HG02970 (cell line): Measurements from ENCODE around the gene ENAH.
"Not testable (repeated sequence)": the region's sequence is repeated elsewhere in the genome, so short reads cannot be mapped to it uniquely, and the experiment has no call there.

Experiments used
- ATAC-seq: cut with Tn5 transposase; IDR thresholded peaks from one replicate; pipeline ENCODE4 v1.9.1; 2021; ENCODE audit warnings: mild to moderate bottlenecking, moderate library complexity, moderate number of reproducible peaks; ENCODE audit not compliant: unreplicated experiment, low FRiP score

ENAH gene

DNA sequence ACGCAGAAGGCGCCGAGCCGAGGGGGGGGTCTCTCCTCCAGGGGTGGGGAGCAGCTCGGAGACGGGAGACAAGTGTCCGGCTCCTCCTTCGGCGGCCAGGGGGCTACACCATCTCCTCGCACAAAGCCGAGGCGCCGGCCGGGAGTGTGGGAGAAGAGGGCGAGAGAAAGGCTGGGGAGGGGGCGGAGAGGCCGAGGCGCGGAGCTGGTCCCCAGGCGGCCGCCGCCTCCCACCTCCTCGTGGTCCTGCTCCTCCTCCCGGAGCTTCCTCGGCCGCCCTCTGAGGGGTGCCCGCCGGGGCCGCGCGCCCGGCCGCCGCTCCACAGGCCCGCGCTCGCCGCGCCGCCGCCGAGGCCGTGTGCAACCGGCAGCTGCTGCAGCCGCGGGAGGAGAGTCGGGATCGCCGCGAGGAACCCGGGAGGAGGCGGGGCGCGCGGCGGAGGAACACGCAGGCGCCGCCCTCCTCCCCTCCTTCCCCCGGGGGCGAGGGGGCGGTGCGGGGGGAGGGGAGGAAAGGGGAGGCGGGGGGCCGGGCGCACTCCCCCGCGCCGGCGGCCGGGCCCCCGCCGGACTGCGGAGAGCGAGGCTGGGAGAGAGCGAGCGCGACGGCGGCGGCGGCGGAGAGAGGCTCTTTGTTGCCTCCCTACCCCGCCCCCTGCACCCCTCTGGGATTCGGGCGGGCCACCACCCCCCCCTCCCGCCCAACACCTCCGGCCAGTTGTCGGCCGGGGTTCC is at the start of gene ENAH:
ENAH (minus strand) TSS at position 395 of the 734 bp plus-strand sequence. CDS start 433 bp downstream, outside the sequence.
- ATAC-seq: no peak

DNA sequence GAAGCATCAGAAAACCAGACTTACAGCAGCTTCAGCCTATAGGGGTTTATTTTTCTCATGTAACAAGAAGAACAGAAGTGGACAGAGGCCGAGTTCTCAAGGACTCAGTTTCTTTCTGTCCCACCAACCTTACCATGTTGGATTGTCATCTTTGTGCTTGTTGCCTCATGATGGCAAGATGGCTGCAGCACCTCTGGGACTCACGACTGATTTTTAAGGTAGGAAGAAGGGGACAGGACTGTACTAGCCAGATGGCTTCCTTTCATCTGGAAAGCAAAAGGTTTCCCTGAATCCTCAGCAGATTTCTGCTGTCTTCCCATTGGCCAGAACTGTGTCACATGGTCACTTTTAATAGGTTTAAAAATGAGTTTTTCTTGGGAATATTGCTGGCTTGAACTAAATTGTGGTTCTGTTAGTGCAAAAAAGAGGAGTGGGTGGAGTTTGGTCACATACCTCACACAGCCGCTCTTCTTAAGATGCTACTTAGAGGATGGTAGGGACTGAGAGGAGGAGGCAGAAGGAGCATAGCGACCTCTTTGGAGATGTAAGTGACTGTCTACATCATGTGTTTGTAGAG is 48.1 kb upstream of the ENAH start:
- ATAC-seq: no peak

DNA sequence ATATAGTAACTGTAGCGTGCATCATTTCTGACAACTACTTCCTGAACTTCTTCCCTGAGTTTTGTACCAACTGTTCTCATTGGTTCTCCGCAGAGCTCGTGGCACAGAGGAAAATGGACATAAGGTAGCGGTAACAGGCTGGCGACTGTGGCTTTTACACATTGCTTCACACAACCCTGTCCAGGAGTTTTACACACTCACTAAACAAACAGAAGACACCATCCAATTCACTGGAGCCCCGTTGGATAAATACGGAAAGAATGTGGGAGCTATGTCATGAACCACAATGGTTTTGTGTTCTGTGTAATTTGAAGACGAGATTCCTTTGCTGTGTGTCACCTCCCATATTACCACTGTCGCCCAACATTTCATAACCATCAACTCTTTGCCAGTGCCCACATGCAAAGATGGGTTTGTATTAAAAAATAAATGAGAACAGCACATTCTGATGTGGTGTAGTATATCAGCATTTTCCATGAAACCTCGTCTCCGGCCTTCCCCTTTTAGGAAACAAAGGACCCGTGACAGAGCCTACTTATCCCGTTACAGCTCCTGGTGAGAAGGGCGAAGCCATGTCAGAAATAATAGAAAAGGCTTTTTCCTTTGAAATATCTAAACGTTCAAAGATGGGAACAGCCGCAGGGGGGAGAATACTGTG is 47.4 kb upstream of the ENAH start:
- ATAC-seq: no peak

DNA sequence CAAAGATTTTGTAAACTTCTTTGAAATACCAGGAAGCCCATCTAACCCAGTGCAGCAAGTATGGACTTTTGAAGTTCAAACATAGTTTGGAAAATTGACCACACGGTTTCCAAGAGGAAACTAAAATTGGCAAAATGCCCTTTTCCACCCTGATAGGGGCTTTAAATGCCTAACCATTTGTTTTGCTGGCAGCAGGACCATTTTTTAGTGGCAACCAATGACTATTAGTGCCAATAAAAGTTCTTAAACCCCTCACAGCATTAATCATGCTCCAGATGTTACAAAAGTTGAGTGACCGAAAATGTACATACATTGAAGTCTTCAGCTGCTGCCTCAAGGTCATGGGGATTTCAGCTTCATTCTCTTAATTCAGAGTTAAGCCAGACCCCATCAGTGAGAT is 46.4 kb upstream of the ENAH start:
- ATAC-seq: no peak

DNA sequence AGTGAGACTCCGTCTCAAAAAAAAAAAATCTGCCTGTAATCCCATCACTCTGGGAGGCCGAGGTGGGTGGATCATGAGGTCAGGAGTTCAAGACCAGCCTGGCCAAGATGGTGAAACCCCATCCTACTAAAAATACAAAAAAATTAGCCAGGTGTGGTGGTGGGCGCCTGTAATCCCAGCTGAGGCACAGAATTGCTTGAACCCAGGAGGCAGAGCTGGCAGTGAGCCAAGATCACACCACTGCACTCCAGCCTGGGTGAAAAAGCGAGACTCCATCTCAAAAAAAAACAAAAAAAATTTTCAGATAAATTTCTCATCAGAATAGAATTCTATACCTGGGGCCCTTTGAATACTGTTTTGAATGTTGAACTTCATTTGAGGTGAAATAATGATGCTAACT is 45.3 kb upstream of the ENAH start:
- not testable (repeated sequence) for ATAC-seq

DNA sequence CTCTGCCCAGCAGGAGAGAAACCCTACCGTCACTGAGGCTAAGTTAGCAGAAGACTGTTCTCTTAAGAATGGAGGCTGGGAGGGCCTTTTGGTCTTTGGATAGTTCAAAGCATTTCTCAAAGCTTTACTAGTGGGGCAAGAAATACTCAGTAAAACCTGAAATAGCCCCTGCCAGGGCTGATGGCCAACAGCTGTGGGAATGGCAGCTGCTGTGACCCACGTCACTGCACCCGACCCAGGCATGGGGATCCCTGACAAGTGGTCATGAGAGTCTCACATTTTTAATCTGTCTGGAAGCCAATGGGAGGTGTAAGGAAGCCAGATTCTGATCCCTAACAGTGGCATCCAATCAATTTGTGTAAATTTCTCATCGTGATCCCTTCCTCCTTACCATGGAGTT is 44.5 kb upstream of the ENAH start:
- no peak for ATAC-seq

DNA sequence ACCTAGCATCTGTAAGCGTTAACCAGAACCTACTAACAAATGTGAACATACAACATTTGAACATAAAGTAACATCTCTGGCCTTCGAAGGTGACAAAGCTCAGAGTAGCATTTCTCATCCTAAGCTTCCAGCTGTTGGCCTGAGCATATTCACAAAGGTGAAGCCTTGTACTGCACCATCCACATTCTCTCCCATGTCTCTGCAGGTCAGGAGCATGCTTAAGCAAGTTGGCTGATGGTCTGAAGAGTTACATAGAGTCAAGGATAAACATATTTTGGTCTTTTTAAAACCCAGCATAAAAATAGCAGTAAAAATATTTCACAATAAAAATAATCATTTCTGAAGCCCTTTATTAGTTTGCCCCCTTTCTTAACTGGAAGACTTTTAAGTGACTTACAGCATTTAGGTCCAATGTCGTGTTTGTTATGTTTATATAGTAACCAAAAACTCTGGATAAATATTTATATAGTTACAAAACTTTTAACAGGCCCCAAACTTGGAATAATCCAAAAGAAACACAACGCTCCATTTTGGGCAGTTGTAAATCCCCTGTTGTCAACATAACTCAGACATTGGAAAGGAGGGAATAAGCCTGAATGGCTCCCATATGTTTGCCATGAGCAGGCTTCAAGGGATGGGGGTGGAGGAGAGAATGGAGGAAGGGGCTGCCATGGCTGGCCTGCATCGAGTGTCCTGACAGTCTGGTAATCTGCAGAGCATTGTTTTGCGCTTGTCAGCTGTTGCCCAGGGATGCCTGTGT is 42.8 kb upstream of the ENAH start:
- ATAC-seq: no peak

DNA sequence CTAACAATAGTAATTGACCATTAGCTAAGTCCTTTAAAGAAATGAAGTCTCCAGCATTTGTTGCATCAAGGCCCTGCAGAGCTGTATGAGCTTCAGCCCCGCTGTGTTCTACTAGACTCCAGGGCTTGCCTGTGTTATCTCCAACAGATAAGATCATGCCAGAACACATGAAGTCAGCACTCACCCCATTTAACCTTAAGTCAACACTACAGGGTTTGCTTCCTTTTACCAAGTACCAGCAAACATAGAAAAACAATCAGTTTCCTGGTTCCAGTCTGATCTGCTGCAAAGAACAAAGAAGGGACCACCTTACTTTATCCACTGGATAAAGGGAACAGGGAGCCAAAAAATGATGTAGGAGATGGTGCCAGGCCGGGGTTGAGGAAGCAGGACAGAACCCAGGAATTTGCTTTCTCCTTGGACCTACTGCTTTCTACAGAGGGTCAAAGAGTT is 41.3 kb upstream of the ENAH start:
- no peak for ATAC-seq

DNA sequence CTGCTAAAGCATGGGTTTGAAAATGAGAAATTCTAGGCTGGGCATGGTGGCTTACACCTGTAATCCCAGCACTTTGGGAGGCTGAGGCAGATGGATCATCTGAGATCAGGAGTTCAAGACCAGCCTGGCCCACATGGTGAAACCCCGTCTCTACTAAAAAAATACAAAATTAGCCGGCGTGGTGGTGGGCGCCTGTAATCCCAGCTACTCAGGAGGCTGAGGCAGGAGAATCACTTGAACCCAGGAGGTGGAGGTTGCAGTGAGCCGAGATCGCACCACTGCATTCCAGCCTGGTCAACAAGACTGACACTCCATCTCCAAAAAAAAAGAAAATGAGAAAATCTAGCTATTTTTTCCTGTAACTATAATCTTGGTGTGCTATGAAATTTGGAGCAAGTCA is 40.8 kb upstream of the ENAH start:
- not testable (repeated sequence) for ATAC-seq

DNA sequence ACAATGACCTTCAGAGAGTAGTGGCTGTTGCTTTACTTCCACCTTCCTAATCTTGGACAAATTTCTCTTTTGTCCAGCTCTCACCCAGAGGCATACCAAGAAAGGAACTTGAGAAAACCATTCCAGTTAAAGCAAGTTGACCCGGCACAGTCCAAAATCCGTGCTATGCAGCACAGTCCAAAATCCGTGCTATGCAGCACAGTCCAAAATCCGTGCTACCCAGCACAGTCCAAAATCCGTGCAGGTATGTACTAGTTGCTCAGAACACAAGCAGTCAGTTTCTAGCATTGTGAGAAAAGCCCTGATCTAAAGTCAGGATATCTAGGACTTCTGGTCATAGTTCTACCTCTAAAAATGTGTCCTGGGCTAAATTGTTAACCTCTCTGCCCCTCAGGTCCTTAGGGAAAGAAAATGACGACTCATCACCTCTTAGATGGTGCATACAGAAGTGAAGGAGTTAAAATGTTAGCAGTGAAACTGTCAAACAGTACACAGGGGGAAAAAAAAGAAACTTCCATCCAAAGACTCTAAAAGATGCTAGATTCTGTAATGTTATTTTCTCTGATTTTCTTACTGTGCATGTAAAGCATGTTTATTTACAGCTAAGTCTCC is 40.3 kb upstream of the ENAH start:
- no peak for ATAC-seq

DNA sequence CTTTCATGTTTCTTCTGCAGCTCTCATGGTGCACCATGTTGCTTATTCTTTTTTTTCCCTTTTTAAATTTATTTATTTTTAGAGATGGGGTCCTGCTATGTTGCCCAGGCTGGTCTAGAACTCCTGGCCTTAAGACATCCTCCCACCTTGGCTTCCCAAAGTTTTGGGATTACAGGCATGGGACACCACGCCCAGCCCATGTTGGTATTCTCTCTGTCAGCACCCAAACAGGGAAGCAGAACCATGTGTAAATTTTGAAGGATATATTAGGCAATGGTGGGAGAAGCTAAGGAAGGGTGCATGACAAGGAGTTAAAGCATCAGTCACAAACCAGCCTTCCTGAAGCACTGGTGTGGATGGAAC is 39.6 kb upstream of the ENAH start:
- ATAC-seq: no peak

DNA sequence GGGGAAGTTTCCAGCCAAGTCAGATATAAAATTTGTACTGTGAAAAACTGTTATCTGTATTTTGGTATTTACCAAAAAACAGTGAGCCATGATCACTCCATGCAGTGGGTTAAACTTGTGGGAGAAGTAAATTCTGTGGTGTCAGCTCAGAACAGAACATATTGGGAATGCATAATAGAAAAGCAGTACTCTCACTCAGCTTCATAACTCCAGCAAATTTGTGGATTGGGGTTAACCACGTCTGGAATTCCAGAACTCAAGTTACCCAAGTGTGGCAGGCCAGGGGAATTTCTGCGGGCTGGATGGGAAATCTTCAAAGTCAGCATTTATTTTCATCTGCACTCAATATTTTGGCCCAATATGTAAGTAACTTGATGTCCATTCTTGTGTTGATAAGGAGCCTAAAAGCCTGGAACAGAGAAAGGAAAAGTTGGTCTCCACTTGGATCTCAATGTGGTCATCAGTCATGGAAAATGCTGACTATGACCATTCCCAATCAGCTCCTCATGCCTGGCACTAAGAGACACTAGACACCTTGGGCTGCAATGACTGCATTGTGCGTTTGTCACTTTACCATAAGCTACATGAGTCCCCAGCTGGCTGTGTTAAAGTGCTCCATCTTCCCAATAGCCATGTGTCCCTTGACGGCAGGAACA is 39.1 kb upstream of the ENAH start:
- no peak for ATAC-seq

DNA sequence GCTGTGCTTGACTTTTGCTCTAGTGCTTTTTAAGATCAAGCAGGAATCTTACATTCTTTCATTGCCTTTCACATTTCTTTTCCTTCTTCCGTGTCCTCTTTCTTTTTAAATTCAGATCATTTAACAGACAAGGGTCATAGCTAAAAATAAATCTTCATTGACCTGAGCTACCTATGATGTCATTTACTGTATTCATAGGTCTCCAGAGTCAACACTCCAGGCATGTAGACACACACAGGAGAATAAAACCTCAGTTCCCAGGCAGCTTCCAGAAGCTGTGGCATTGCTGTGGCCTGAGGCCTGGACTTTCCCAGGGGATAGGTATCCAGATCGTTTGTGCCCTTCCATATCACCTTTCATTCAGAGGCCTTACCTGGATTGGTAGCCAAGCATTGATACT is 38.5 kb upstream of the ENAH start:
- no peak for ATAC-seq

DNA sequence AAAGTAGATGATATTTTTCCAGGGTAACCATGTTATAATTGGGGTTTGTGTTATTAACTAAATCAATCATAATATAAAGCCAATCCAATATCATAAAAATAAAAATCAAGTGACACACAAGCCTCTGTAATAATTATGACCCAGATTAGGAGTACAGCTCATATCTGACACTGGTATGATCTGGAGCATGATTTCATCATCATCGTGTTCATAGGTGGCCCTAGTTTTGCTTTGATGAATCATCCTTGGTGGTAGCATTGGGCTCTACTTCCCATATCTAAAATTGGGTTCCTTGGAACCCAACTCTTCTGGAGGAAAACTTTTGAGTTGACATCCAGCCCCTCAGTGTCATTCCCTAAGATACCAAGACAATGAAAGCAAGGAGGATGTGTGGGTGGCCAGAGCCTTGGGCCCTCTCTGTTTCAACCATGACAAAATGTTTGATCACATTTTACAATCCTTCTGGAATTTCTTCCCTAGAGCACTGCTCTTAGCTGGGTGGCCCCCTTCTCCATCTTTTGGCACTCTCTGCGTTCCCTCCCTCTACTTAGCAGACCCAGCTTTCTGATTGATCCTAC is 37.0 kb upstream of the ENAH start:
- no peak for ATAC-seq

DNA sequence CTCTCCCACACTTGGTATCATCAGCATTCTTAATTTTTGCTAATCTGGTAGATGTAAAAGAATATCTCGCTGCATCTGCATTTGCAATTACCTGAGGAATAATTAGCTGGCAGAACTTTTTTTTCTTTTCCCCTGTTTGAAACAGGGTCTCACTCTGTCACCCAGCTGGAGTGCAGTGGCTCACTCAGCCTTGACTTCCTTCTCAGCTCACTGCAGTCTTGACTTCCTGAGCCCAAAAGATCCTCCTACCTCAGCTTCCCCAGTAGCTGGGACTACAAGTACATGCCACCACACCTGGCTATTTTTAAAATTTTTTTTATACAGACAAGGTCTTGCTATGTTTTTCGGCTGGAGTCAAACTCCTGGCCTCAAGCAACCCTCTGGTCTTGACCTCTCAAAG is 35.4 kb upstream of the ENAH start:
- no peak for ATAC-seq

DNA sequence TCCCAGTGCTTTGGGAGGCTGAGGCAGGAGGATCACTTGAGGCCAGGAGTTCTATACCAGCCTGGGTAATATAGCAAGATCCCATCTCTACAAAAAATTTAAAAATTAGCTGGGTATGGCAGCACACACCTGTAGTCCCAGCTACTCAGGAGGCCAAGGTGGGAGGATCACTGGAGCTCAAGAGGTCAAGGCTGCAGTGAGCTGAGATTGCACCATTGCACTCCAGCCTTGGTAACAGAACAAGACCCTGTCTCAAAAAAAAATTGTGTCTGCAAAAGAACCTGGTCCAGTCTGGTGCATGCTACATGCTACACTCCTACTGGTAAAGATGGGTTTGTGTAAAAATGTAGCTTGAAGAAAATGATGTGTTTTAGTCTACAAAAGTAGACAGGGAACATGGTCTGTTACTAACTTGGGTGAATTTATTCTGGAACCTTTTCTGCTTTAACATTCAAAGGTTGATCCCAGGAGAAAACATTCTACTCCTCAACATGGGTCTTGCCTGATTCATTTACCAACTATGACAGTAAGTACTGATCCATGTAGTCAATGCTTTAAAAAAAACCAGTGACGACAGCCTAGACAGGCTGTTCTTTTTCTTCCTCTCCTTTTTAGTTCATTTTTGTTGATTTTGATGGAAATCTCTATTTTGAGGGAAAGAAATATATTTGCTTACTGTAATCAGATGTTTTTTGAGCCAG is 32.7 kb upstream of the ENAH start:
- no peak for ATAC-seq

DNA sequence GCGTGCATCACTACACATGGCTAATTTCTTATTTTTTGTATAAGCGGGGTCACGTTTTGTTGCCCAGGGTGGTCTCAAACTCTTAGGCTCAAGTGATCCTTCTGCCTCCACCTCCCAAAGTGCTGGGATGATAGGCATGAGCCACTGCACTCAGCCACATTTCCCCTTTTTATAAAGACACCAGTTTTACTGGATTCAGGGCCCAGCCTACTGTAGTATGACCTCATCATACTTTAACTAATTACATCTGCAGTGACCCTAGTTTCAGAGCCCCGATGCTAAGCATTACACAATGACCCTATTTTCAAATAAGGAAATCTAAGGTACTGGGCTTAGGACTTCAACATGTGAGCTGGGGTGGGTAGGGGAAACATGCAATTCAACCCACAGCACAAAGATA is 31.8 kb upstream of the ENAH start:
- no peak for ATAC-seq

DNA sequence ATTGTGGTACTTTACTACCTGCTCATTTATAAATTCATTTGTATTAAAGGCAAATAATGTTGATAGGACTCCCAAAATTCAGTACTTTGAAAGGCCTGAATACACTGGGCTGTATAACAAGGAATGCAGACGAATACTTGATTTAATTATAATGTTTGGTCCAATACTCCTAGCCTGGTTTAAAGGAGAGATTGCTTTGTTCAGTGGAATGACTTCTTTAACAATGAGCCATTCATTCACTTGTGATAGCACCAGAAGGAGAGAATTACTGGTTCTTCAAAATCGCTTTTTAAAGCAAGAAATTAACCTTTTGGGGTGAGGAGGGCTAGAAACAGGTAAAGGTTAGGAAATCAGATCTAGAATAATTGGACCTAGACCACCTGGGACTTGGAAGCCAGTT is 28.3 kb upstream of the ENAH start:
- ATAC-seq: no peak

DNA sequence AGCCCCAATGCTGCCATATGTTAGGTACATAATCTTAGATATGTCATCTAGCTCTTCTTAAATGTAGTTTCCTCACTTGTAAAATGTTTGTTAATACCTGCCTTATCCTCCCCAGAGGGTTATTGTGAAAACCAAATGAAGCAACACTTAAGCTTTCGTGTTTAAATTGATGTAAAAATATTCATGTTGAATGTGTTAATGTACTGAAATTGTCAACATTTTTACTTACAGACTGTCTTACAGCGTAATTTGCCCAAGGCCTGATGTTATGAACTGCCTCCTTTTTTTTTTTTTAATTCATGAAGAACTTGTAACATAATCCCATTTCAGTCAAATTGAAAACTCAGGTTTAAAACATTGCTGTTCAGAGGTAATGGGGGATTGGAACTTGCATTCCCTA is 25.6 kb upstream of the ENAH start:
- no peak for ATAC-seq
